Subcutaneous adipose tissue (tissue), 4 donors: Measurements from ENCODE around the gene SLC37A2. TPM values are rescaled to one million over a fixed set of nuclear protein-coding genes. Genes with fewer than 3 reads are reported as not detected.

Source experiments
- total RNA-seq, 4 donors: library from RNA; depleted of rRNA; stranded (reverse); fragments of >200 nt; gene quantifications; one replicate each; pipeline ENCODE4 v1.1.0, GENCODE V29; 2016
- TF ChIP-seq, protein P1 (sequence below): fragments of 450-650 bp; IDR thresholded peaks from one replicate; pipeline ENCODE4 v1.5.1; 2016; ENCODE audit warnings: low read depth, mild to moderate bottlenecking, control low read depth, antibody characterized with exemption, moderate library complexity

Gene SLC37A2
- total RNA-seq, 4 donors from 2014 or later: 14.7 to 59.7 (median 22.5) TPM

GRCh38 chr11:125114518-125114917, 51.4 kb downstream of the SLC37A2 start:
- TF ChIP-seq, protein P1, sequence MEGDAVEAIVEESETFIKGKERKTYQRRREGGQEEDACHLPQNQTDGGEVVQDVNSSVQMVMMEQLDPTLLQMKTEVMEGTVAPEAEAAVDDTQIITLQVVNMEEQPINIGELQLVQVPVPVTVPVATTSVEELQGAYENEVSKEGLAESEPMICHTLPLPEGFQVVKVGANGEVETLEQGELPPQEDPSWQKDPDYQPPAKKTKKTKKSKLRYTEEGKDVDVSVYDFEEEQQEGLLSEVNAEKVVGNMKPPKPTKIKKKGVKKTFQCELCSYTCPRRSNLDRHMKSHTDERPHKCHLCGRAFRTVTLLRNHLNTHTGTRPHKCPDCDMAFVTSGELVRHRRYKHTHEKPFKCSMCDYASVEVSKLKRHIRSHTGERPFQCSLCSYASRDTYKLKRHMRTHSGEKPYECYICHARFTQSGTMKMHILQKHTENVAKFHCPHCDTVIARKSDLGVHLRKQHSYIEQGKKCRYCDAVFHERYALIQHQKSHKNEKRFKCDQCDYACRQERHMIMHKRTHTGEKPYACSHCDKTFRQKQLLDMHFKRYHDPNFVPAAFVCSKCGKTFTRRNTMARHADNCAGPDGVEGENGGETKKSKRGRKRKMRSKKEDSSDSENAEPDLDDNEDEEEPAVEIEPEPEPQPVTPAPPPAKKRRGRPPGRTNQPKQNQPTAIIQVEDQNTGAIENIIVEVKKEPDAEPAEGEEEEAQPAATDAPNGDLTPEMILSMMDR: no peak

DNA sequence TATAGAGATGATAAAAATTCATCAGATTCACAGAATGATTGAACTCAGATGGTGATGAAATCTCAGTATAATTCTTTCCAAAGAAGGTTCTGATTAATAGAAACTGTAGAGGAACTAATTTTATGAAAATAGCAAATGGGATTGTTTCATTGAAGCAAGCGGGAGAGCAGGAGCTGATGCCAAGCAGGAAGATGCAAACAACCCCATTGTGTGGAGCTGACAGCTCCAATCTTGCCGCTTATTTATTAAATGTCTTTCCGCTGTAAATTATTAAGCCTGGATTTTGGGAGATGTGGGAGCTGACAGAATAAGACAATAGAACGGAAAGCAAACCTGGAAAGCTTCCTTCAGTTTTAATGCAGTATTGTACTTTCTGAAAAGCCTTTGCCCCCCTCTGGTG, 54.3 kb downstream of the SLC37A2 start:
- TF ChIP-seq, protein P1: no peak

DNA sequence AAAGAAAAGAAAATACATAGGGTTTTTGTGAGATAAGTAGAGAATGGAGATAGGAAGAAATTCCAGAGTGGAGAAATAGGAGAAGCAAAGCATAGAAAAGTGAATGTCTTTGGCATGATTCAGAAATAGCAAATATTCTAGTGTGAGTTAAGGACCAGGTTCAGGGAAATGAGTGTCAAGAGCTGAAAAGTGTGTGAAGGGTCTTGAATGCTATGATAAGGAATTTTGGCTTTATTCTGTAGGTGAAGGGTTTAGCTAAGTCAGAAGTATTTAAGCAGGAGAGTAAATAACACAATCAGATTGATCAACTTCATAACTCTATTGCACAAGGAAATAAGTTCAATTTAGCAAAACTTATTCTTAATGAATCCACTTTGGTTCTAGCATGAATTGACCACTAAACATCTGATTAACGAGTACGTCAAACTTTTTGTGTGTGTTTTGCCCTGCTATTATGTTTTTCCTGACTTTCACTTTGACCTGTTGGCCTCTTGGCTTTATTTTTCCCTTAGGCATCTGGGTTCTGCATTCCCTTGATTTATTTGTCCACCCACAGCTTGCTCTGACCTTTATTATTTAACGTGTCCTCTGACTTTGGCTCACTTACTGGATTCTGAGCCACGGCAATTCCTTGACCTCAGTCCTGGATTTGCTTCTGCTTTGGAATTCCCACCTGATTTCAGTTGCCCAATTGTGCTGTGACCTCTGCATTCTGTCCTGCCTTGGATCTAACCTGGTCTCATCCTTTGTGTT, 60.3 kb downstream of the SLC37A2 start:
- TF ChIP-seq, protein P1: no peak

GRCh38 chr11:125123947-125124617, 61.0 kb downstream of the SLC37A2 start:
- TF ChIP-seq, protein P1: no peak

GRCh38 chr11:125124618-125124992, 61.5 kb downstream of the SLC37A2 start:
- TF ChIP-seq, protein P1: no peak

- TF ChIP-seq, protein P1: no peak
Observed at GRCh38 chr11:125128450-125128849, 65.3 kb downstream of the SLC37A2 start.

DNA sequence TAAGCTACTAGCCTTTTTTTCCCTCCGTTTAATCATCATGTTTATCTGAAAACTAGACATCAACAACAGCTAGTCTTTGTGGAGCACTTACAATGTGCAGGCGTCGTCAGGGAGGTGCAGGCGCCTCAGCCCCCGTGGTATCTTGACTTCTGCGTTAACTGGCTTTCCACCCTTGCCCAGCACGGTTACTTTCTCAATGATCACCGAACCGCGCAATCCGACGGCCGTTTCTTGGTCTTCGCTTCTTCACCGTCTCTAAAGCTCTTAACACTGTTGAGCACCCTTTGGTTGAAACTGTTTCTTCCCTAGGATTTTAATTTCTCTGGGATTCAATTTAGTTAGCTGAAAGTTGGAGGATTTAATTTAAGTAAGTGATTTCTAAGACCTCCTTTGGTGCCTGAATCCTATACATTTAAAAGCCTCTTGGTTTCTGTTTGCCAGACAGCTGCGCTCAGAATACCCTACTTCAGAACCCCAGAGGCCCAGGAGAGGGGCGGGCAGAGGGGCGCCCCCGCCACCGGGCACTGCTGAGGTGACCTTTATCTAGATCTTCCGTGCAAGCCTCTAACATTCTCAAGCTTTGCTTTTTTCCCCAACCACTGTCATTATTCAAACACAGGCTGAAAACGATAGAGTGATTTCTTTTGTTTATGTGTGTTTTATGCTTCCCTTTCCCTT, 66.3 kb downstream of the SLC37A2 start:
- TF ChIP-seq, protein P1: no peak
